CD14-positive monocyte (primary cell): Measurements from ENCODE around the gene THSD7A. TPM values are rescaled to one million over a fixed set of nuclear protein-coding genes. Genes with fewer than 3 reads are reported as not detected.

Source experiments
- DNase-seq, 3 donors: peaks; one replicate each; pipeline ENCODE4 v3.0.0-alpha.2; 2011 to 2022
- H2AFZ ChIP-seq: 2 replicates; pipeline ENCODE4 v1.6.0; 2012; ENCODE audit warnings: mild to moderate bottlenecking, low read depth, low read length, inconsistent platforms; ENCODE audit not compliant: insufficient read depth, poor library complexity, severe bottlenecking
- H3K27ac ChIP-seq, 2 donors: 1 replicate in 1 of 2; 2 replicates in 1 of 2; pipeline ENCODE4 v1.5.1; 2012 to 2013; ENCODE audit warnings: low read length in 2 of 2, control low read depth in 1 of 2, inconsistent platforms in 1 of 2, low read depth in 1 of 2, mild to moderate bottlenecking in 1 of 2
- H3K27me3 ChIP-seq, 2 donors: one replicate each; pipeline versions ENCODE4 v1.6.0 to v1.6.1; 2011 to 2013; ENCODE audit warnings: low read length in 2 of 2; ENCODE audit not compliant: control insufficient read depth in 2 of 2, insufficient read depth in 2 of 2
- H3K36me3 ChIP-seq, 2 donors: replicated peaks in 1 of 2; 1 replicate in 1 of 2; 2 replicates in 1 of 2; pipeline versions ENCODE4 v1.5.1 to v1.6.1; 2012 to 2013; ENCODE audit warnings: low read length in 2 of 2, control low read depth in 1 of 2, inconsistent platforms in 1 of 2, mild to moderate bottlenecking in 1 of 2; ENCODE audit not compliant: insufficient read depth in 2 of 2, control insufficient read depth in 1 of 2
- H3K4me1 ChIP-seq, 2 donors: 1 replicate in 1 of 2; 2 replicates in 1 of 2; pipeline versions ENCODE4 v1.5.1 to v1.6.1; 2012 to 2013; ENCODE audit warnings: low read length in 2 of 2, control low read depth in 1 of 2, inconsistent platforms in 1 of 2, mild to moderate bottlenecking in 1 of 2, moderate library complexity in 1 of 2; ENCODE audit not compliant: insufficient read depth in 2 of 2, control insufficient read depth in 1 of 2
- H3K4me2 ChIP-seq: replicated peaks from 2 replicates; pipeline ENCODE3; 2012; ENCODE audit warnings: low read length, moderate library complexity, mild to moderate bottlenecking; ENCODE audit not compliant: poor library complexity, severe bottlenecking; ENCODE audit errors: extremely low read depth
- H3K4me3 ChIP-seq, 3 experiments: fragments of 200-600 bp in 1 of 3; sonication (generic) in 1 of 3; replicated peaks in 1 of 3; 1 replicate in 2 of 3; 2 replicates in 1 of 3; pipeline ENCODE4 v1.5.1; 2011 to 2013; ENCODE audit warnings: low read length in 3 of 3, mild to moderate bottlenecking in 3 of 3, control low read depth in 2 of 3, low read depth in 2 of 3, inconsistent platforms in 1 of 3, moderate library complexity in 1 of 3
- H3K79me2 ChIP-seq: 2 replicates; pipeline ENCODE4 v1.6.0; 2012; ENCODE audit warnings: mild to moderate bottlenecking, control low read depth, inconsistent platforms, low read length, moderate library complexity; ENCODE audit not compliant: insufficient read depth
- H3K9ac ChIP-seq: 2 replicates; pipeline ENCODE4 v1.6.0; 2017; ENCODE audit warnings: low read length, mild to moderate bottlenecking; ENCODE audit not compliant: insufficient read depth, poor library complexity, severe bottlenecking
- H3K9me3 ChIP-seq, 2 donors: replicated peaks in 1 of 2; 1 replicate in 1 of 2; 2 replicates in 1 of 2; pipeline versions ENCODE4 v1.5.1 to v1.6.1; 2012 to 2013; ENCODE audit warnings: low read length in 2 of 2, control low read depth in 1 of 2; ENCODE audit not compliant: control insufficient read depth in 1 of 2, insufficient read depth in 1 of 2
- H4K20me1 ChIP-seq: 2 replicates; pipeline ENCODE4 v1.6.0; 2012; ENCODE audit warnings: mild to moderate bottlenecking, low read length, control low read depth, moderate library complexity; ENCODE audit not compliant: insufficient read depth
- H3K27ac Mint-ChIP-seq, 7 donors: one replicate each; pipeline ENCODE4 v1.8.0; 2020; ENCODE audit warnings: mild to moderate bottlenecking in 7 of 7, mixed read lengths in 7 of 7, moderate library complexity in 6 of 7, inconsistent platforms in 2 of 7
- H3K27me3 Mint-ChIP-seq, 3 donors: one replicate each; pipeline ENCODE4 v1.8.0; 2021 to 2022; ENCODE audit warnings: low read depth in 3 of 3, mild to moderate bottlenecking in 3 of 3, mixed read lengths in 3 of 3, moderate library complexity in 3 of 3, inconsistent platforms in 1 of 3
- H3K36me3 Mint-ChIP-seq, 2 donors: one replicate each; pipeline ENCODE4 v1.8.0; 2020; ENCODE audit warnings: mixed read lengths in 2 of 2, inconsistent platforms in 1 of 2, mild to moderate bottlenecking in 1 of 2
- H3K4me1 Mint-ChIP-seq: one replicate; pipeline ENCODE4 v1.8.0; 2020; ENCODE audit warnings: mild to moderate bottlenecking, mixed read lengths
- H3K4me3 Mint-ChIP-seq, 2 donors: one replicate each; pipeline ENCODE4 v1.8.0; 2020; ENCODE audit warnings: mild to moderate bottlenecking in 2 of 2, mixed read lengths in 2 of 2, moderate library complexity in 1 of 2
- H3K9me3 Mint-ChIP-seq, 7 donors: one replicate each; pipeline ENCODE4 v1.8.0; 2020 to 2022; ENCODE audit warnings: mixed read lengths in 7 of 7, mild to moderate bottlenecking in 6 of 7, moderate library complexity in 6 of 7, inconsistent platforms in 2 of 7
- CTCF ChIP-seq: fragments of 200-600 bp; IDR thresholded peaks from one replicate; pipeline ENCODE4 v1.8.0; 2022; ENCODE audit warnings: antibody characterized with exemption, mild to moderate bottlenecking
- WGBS: methylation state at CpG from one replicate; pipeline ENCODE4 v1.1.5; 2013; ENCODE audit warnings: missing lambda C conversion rate; ENCODE audit not compliant: insufficient coverage; 5-methylcytosine and 5-hydroxymethylcytosine counted together
- intact Hi-C, 2 donors: fragments of 100-400 bp; cut with micrococcal nuclease; formaldehyde crosslinking; loops; one replicate each; pipeline versions ENCODE4 v1.15.0 to v1.15.1; 2023
- polyA plus RNA-seq, 3 donors: library from polyadenylated mRNA; depleted of rRNA in 1 of 3; unstranded in 2 of 3; stranded (reverse) in 1 of 3; fragments of 300-500 nt in 2 of 3; fragments of >200 nt in 1 of 3; fragmentation: Illumina TruSeq in 2 of 3; gene quantifications; 1 replicate in 2 of 3; 2 replicates in 1 of 3; pipeline ENCODE4 v1.2.3, GENCODE V29; 2012 to 2021

The THSD7A gene
- polyA plus RNA-seq, 3 donors, result under 0.01 TPM; not detected in 2

- Mint-ChIP-seq H3K4me1 (no peaks in the 10 kb centered on the region), H3K27me3 (no peaks in the 10 kb centered on the region), H3K27ac (no peak overlapping the region), H3K4me3 (no peak overlapping the region), H3K36me3 (no peaks in the 10 kb centered on the region), H3K9me3 (peaks cover 0 to 3% (median 0%) of the 10 kb centered on the region in 7 donors)
- no peak overlapping the region for H3K4me3 ChIP-seq
- no peaks in the 10 kb centered on the region for H3K9me3 ChIP-seq
- no peaks in the 10 kb centered on the region for H4K20me1 ChIP-seq
- H3K4me1 ChIP-seq, result no peaks in the 10 kb centered on the region
- no peak overlapping the region for H3K4me2 ChIP-seq
- no peak overlapping the region for H3K9ac ChIP-seq
- H2AFZ ChIP-seq, result no peak overlapping the region
- TF ChIP-seq CTCF, result no peak
- no peak for DNase-seq
- H3K27me3 ChIP-seq, result no peaks in the 10 kb centered on the region
- intact Hi-C loops, result no loop called here
- H3K27ac ChIP-seq, result no peak overlapping the region
- H3K36me3 ChIP-seq, result no peaks in the 10 kb centered on the region
- H3K79me2 ChIP-seq, result no peaks in the 10 kb centered on the region
These were observed 189.7 kb downstream of the THSD7A start for GRCh38 chr7:11642276-11642675.

- H3K9me3 ChIP-seq, result peaks cover 7% of the 10 kb centered on the region in 2 donors
- DNase-seq, result no peak
- no peaks in the 10 kb centered on the region for H3K27me3 ChIP-seq
- H3K9ac ChIP-seq, result no peak overlapping the region
- TF ChIP-seq CTCF, result no peak
- H2AFZ ChIP-seq, result no peak overlapping the region
- no peaks in the 10 kb centered on the region for H3K4me1 ChIP-seq
- H3K4me2 ChIP-seq, result no peak overlapping the region
- no peaks in the 10 kb centered on the region for H3K36me3 ChIP-seq
- no peaks in the 10 kb centered on the region for H4K20me1 ChIP-seq
- H3K4me3 ChIP-seq, result no peak overlapping the region
- H3K36me3 Mint-ChIP-seq, result no peaks in the 10 kb centered on the region
- WGBS, result no CpG with 5 or more reads among the region's 4 CpGs
- H3K27ac ChIP-seq, result no peak overlapping the region
- no peaks in the 10 kb centered on the region for H3K79me2 ChIP-seq
- H3K4me1 Mint-ChIP-seq, result no peaks in the 10 kb centered on the region
- H3K27me3 Mint-ChIP-seq, result no peaks in the 10 kb centered on the region
- intact Hi-C loops, result no loop called here
- no peak overlapping the region for H3K27ac Mint-ChIP-seq
- H3K4me3 Mint-ChIP-seq, result no peak overlapping the region
- H3K9me3 Mint-ChIP-seq, result peaks cover 0 to 8% (median 0%) of the 10 kb centered on the region in 7 donors
These were observed 193.8 kb downstream of the THSD7A start for GRCh38 chr7:11638011-11638774.
